Right atrium auricular region (tissue), 2 donors: ENCODE results near the gene ROPN1. TPM values are rescaled to one million over a fixed set of nuclear protein-coding genes. Genes with fewer than 3 reads are reported as not detected.
"Not testable (repeated sequence)": the region's sequence is repeated elsewhere in the genome, so short reads cannot be mapped to it uniquely, and the experiment has no call there.

ENCODE experiments used
- DNase-seq: peaks from one replicate; pipeline ENCODE4 v3.0.0-alpha.2; 2019; ENCODE audit warnings: low spot score
- H3K27ac ChIP-seq, 2 donors: fragments of 200-600 bp; sonication (generic); 1 replicate in 1 of 2; 2 replicates in 1 of 2; pipeline ENCODE4 v1.5.1; 2016 to 2019
- H3K27me3 ChIP-seq, 2 donors: fragments of 200-600 bp; sonication (generic); one replicate each; pipeline versions ENCODE4 v1.5.1 to v1.6.0; 2017 to 2019
- H3K36me3 ChIP-seq: fragments of 200-600 bp; sonication (generic); one replicate; pipeline ENCODE4 v1.5.1; 2016
- H3K4me1 ChIP-seq, 2 donors: fragments of 200-600 bp; sonication (generic); one replicate each; pipeline versions ENCODE4 v1.5.1 to v1.6.0; 2017 to 2019
- H3K4me3 ChIP-seq, 2 donors: fragments of 200-600 bp; sonication (generic); 1 replicate in 1 of 2; 2 replicates in 1 of 2; pipeline ENCODE4 v1.5.1; 2017 to 2019; ENCODE audit warnings: mild to moderate bottlenecking in 1 of 2, moderate library complexity in 1 of 2
- H3K9me3 ChIP-seq, 2 donors: fragments of 200-600 bp; sonication (generic); one replicate each; pipeline ENCODE4 v1.5.1; 2019
- CTCF ChIP-seq, 2 donors: fragments of 200-600 bp; sonication (generic); IDR thresholded peaks; one replicate each; pipeline ENCODE4 v1.5.1; 2019; ENCODE audit warnings: antibody characterized with exemption in 2 of 2
- total RNA-seq, 2 donors: library from RNA; depleted of rRNA; stranded (reverse); fragments of >200 nt; gene quantifications; one replicate each; pipeline ENCODE4 v1.1.0, GENCODE V29; 2016

Gene ROPN1
- total RNA-seq, 2 donors from 2014 or later, result not detected

GRCh38 chr3:124019291-124019690 is 27.4 kb upstream of the ROPN1 start:
- TF ChIP-seq CTCF (IDR thresholded peaks at IDR 0.05), result no peak
- Histone ChIP-seq H3K9me3 (no peaks in the 10 kb centered on the region), H3K4me1 (no peaks in the 10 kb centered on the region), H3K36me3 (no peaks in the 10 kb centered on the region), H3K4me3 (no peak overlapping the region), H3K27ac (no peak overlapping the region), H3K27me3 (no peaks in the 10 kb centered on the region)
- DNase-seq, result no peak

GRCh38 chr3:124017502-124017901 is 25.6 kb upstream of the ROPN1 start:
- H3K27ac ChIP-seq, H3K27me3 ChIP-seq: not testable (repeated sequence)

GRCh38 chr3:124016483-124016882 is 24.6 kb upstream of the ROPN1 start:
- not testable (repeated sequence) for H3K4me1 ChIP-seq, H3K36me3 ChIP-seq, H3K9me3 ChIP-seq, H3K4me3 ChIP-seq, H3K27me3 ChIP-seq, H3K27ac ChIP-seq
- peak; percentile 60 for DNase-seq
- peak; percentile 51 to 75 for TF ChIP-seq CTCF (IDR thresholded peaks at IDR 0.05)

More at GRCh38 chr3:124017502-124017901, 25.6 kb upstream of the ROPN1 start:
- H3K4me3 ChIP-seq, DNase-seq, H3K4me1 ChIP-seq, H3K9me3 ChIP-seq, H3K36me3 ChIP-seq: not testable (repeated sequence)

- H3K27ac ChIP-seq, result no peak overlapping the region
- no peak overlapping the region for H3K4me3 ChIP-seq
- no peak for DNase-seq
- no peaks in the 10 kb centered on the region for H3K4me1 ChIP-seq
- no peaks in the 10 kb centered on the region for H3K27me3 ChIP-seq
- H3K36me3 ChIP-seq, result no peaks in the 10 kb centered on the region
- TF ChIP-seq CTCF (IDR thresholded peaks at IDR 0.05), result no peak
- H3K9me3 ChIP-seq, result no peaks in the 10 kb centered on the region
Observed at GRCh38 chr3:124014366-124014942, 22.5 kb upstream of the ROPN1 start.

- H3K9me3 ChIP-seq, H3K36me3 ChIP-seq, H3K4me3 ChIP-seq, H3K27me3 ChIP-seq, H3K4me1 ChIP-seq, DNase-seq, H3K27ac ChIP-seq: not testable (repeated sequence)
Observed at GRCh38 chr3:124008321-124008720, 16.4 kb upstream of the ROPN1 start.

GRCh38 chr3:124007186-124007585 is 15.3 kb upstream of the ROPN1 start:
- Histone ChIP-seq H3K4me3 (no peak overlapping the region), H3K36me3 (no peaks in the 10 kb centered on the region), H3K27me3 (no peaks in the 10 kb centered on the region), H3K4me1 (no peaks in the 10 kb centered on the region), H3K27ac (no peak overlapping the region), H3K9me3 (no peaks in the 10 kb centered on the region)
- no peak for DNase-seq
- no peak for TF ChIP-seq CTCF (IDR thresholded peaks at IDR 0.05)

GRCh38 chr3:124002405-124003079 is 10.6 kb upstream of the ROPN1 start:
- H3K4me3 ChIP-seq, H3K9me3 ChIP-seq, H3K4me1 ChIP-seq, H3K27ac ChIP-seq, DNase-seq, H3K27me3 ChIP-seq, H3K36me3 ChIP-seq: not testable (repeated sequence)

GRCh38 chr3:124001366-124001765 is 9.4 kb upstream of the ROPN1 start:
- H3K4me1 ChIP-seq, H3K27ac ChIP-seq, DNase-seq, H3K27me3 ChIP-seq, H3K4me3 ChIP-seq, H3K9me3 ChIP-seq, H3K36me3 ChIP-seq: not testable (repeated sequence)
